ENCODE measurements around the gene GRM7.

- TF ChIP-seq CTCF (IDR thresholded peaks at IDR 0.05) (no peak), EZH2 (IDR thresholded peaks at IDR 0.05) (no peak)
Observed at GRCh38 chr3:7195934-7196333, 335.0 kb downstream of the GRM7 start.

Measured in neural progenitor cell (in vitro differentiated cells).